ENCODE data around the gene NXPE4.

- TF ChIP-seq POLR2A (IDR thresholded peaks at IDR 0.05; ENCODE audit: low read length): no peak
- TF ChIP-seq GATA1 (IDR thresholded peaks at IDR 0.05; ENCODE audit: low read depth, low read length): no peak
Measured at GRCh38 chr11:114564831-114565230, 30.8 kb downstream of the NXPE4 start.

Data from erythroblast (primary cell).